Measurements from ENCODE around the gene HOXA4. TPM values are rescaled to one million over a fixed set of nuclear protein-coding genes. Genes with fewer than 3 reads are reported as not detected.

The HOXA4 gene
- total RNA-seq, 4 donors from 2014 or later: 1.3 to 2.9 (median 2.0) TPM

DNA sequence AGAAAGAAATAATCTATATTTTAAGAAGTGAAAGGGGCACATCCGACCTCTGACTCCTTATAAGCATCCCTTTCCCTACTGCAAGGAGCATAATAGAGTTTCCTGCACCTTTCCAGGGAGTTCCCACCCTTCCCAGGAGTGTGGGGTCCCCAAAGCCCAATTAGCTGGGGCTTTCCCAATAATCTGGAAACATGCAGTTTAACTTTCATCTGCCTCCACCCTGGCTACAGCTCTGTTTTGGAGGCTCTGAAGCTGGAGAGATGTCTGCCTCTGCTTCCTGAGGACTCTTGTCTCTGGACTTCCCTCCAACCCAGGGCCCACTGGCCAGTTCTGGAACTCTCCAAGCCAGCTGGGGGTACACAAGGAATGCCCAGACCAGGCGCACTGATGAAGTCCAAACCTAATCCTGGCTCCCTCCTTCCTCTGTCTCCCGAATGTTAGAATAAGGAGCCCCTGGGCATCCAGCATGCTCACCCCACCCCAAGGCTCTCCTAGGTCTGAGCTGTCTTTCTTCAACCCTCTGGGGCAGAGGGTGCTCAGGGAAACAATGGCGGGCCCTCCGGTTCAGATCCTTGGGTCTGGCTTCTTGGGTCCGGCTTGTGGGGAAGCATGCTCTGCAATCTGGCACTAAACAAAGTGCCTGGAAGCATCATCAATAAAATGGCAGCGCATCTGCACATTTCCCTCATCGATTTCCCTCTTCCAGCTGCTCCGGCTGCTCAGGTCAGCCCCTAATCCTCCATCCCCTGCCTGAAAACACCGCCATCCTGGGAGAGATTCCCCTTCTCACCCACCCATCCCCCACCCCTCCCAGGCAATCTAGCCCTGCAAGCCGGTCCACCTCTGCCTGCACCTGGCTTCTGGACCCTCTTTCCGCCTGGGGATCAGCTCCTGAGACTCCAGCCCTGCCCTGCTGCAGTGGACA lies 13.3 kb downstream of the HOXA4 start:
- DNase-seq (ENCODE audit: low spot score in 2 of 2): no peak
- WGBS, 2 donors: 83 to 87% methylated on average over 12 of the region's 12 CpGs
- no peak for TF ChIP-seq POLR2A (IDR thresholded peaks at IDR 0.05)
- TF ChIP-seq, protein P1, sequence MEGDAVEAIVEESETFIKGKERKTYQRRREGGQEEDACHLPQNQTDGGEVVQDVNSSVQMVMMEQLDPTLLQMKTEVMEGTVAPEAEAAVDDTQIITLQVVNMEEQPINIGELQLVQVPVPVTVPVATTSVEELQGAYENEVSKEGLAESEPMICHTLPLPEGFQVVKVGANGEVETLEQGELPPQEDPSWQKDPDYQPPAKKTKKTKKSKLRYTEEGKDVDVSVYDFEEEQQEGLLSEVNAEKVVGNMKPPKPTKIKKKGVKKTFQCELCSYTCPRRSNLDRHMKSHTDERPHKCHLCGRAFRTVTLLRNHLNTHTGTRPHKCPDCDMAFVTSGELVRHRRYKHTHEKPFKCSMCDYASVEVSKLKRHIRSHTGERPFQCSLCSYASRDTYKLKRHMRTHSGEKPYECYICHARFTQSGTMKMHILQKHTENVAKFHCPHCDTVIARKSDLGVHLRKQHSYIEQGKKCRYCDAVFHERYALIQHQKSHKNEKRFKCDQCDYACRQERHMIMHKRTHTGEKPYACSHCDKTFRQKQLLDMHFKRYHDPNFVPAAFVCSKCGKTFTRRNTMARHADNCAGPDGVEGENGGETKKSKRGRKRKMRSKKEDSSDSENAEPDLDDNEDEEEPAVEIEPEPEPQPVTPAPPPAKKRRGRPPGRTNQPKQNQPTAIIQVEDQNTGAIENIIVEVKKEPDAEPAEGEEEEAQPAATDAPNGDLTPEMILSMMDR (IDR thresholded peaks at IDR 0.05): no peak
- no peak overlapping the region for H3K4me3 ChIP-seq (ENCODE audit: low read depth, poor library complexity, severe bottlenecking)
- intact Hi-C loops (cut with DNase I; ENCODE audit: low total_unique reads): no loop called here

DNA sequence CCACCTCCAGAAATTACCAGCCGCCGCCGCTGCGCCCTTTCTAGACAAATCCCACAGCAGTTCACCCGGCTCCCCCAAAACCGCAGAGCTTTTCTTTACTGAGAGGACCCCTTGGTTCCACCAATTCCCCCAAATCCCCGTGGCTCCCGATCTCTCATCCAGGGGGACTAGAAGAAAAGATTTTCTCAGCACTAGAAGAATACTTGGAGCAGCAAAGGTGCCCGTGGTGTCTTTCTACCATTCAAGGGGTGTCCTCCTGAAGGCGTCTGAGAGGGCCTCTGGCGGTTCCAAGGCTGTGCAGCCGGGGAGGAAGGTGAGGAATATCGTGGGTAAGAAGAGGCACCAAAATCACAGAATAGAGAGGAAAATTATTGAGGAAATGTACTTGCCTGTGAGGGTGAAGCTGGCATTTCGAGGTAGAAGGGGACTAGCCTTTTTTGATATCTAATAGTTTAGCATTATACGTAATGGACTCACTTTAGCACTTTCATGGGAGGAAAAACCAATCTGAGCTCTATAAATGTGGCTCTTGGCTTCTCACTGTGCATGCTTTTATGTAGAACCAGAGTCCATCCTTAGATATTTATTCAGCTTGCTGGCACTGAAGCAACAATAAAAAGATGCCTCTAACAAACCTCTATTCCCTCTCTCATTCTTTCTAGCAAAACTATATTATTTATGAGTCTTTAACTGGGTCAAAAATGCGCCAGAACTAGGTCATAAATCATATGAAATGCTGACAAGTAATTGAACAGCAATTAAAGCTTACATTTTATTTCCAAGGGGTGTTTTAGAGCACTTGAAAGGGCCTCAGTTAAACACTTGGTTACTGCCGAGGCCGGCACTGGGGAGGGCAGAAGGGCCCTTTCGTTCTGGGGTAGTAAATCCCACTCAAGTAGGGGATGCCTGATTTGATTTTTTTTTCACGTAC lies 14.3 kb downstream of the HOXA4 start:
- 79 to 83% methylated on average over 20 of the region's 20 CpGs for WGBS, 2 donors
- no peak overlapping the region for H3K4me3 ChIP-seq (ENCODE audit: low read depth, poor library complexity, severe bottlenecking)
- TF ChIP-seq POLR2A (IDR thresholded peaks at IDR 0.05): no peak
- TF ChIP-seq, protein P1 (IDR thresholded peaks at IDR 0.05): no peak
- intact Hi-C loops (cut with DNase I; ENCODE audit: low total_unique reads): no loop called here
- DNase-seq (ENCODE audit: low spot score in 2 of 2): no peak

DNA sequence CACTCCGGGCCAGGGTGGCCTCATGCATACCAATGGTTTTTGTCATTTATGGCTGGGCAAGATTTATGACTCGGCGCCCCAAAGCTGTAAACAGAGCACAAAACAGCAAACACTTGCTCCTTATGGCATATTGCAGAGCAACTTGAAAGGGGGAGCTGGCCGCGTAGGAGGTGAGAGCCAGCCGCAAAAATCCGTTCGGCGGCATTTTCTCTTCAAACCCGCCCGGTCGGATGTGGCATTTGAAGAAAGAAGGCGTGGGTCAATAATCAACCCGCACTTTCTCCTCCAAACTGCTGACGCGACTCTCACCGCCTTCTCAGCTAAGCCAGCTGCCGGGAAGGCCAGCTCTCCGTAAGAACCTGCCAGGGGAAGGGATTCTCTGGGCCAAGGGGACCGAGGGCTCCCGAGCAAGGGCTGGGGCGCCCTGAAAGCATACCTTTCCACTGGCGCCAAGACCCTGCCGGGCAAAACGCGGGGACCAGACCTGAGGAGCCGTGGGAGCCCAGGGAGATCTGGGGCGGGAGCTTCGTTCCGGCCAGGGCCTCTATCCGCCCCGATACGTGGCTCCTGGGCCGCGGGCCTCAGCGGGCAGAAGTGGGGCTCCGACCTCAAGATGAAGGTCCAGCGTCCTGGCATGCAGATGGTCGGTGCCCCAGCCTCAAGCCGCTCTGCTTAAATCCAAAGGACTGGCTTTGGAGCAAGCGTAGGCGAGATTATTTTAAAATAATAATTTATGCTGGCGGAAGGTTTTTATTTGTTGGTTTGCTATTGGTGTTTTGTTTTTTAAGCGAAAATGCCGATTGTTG lies 15.1 kb downstream of the HOXA4 start:
- H3K4me3 ChIP-seq (ENCODE audit: low read depth, poor library complexity, severe bottlenecking): no peak overlapping the region
- TF ChIP-seq, protein P1 (IDR thresholded peaks at IDR 0.05): no peak
- TF ChIP-seq POLR2A (IDR thresholded peaks at IDR 0.05): no peak
- WGBS, 2 donors: 78 to 85% methylated on average over 34 to 45 of the region's 45 CpGs
- DNase-seq (ENCODE audit: low spot score in 2 of 2): no peak
- intact Hi-C loops (cut with DNase I; ENCODE audit: low total_unique reads): no loop called here

DNA sequence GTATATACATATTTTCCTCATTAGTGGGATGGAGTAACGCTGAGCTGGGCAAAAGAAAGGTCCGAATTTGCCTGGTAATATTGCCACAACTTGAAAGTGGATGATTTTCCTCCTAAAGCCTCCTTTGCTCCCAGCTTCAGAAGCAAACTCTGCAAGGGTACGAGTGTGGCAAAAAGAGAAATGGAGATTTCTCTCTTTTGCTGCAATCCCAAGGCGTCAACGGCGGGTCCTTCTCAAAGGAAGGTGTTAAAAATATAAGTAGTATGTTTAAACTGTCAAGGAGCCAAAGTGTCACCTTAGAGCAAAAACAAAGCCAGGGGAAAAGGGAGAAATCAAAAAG lies 15.7 kb downstream of the HOXA4 start:
- no peak for DNase-seq (ENCODE audit: low spot score in 2 of 2)

More for the DNA sequence above, 15.7 kb downstream of the HOXA4 start:
- intact Hi-C loops (cut with DNase I; ENCODE audit: low total_unique reads): no loop called here
- WGBS, 2 donors: 78 to 81% methylated on average over 6 of the region's 6 CpGs
- TF ChIP-seq, protein P1 (IDR thresholded peaks at IDR 0.05): no peak
- no peak overlapping the region for H3K4me3 ChIP-seq (ENCODE audit: low read depth, poor library complexity, severe bottlenecking)
